ENCODE data around the gene MORF4L1.

DNA sequence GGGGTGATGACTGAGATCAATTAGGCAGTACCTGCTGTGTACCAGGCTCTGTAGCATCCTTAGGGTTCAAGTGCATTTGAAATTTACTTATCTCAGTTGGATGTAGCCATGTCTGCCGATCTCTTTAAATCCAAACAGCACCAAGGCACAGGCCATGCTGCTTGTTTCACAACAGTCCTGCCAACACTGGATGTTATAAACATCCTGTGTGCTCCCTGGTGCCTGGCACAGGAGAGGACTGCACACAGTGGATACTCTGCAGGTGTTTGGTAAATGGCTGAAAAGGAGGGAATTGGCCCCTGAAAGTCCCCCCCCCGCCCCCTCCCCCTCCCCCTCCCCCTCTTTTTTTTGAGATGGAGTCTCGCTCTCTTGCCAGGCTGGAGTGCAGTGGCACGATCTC, 45.2 kb downstream of the MORF4L1 start:
- TF ChIP-seq NFE2L1 (CRISPR knock-in tag; IDR thresholded peaks at IDR 0.05) (no peak), CREM (CRISPR knock-in tag; IDR thresholded peaks at IDR 0.05) (no peak), NR3C1 (CRISPR knock-in tag; conservative IDR thresholded peaks at IDR 0.05; ENCODE audit: low read depth) (no peak), ZNF121 (CRISPR knock-in tag; IDR thresholded peaks at IDR 0.05) (no peak)
- TF ChIP-seq, protein P1, sequence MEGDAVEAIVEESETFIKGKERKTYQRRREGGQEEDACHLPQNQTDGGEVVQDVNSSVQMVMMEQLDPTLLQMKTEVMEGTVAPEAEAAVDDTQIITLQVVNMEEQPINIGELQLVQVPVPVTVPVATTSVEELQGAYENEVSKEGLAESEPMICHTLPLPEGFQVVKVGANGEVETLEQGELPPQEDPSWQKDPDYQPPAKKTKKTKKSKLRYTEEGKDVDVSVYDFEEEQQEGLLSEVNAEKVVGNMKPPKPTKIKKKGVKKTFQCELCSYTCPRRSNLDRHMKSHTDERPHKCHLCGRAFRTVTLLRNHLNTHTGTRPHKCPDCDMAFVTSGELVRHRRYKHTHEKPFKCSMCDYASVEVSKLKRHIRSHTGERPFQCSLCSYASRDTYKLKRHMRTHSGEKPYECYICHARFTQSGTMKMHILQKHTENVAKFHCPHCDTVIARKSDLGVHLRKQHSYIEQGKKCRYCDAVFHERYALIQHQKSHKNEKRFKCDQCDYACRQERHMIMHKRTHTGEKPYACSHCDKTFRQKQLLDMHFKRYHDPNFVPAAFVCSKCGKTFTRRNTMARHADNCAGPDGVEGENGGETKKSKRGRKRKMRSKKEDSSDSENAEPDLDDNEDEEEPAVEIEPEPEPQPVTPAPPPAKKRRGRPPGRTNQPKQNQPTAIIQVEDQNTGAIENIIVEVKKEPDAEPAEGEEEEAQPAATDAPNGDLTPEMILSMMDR (IDR thresholded peaks at IDR 0.05) = no peak
- TF ChIP-seq, protein P2, sequence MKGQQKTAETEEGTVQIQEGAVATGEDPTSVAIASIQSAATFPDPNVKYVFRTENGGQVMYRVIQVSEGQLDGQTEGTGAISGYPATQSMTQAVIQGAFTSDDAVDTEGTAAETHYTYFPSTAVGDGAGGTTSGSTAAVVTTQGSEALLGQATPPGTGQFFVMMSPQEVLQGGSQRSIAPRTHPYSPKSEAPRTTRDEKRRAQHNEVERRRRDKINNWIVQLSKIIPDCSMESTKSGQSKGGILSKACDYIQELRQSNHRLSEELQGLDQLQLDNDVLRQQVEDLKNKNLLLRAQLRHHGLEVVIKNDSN (CRISPR knock-in tag; IDR thresholded peaks at IDR 0.05) = no peak
- TF ChIP-seq, protein P3, sequence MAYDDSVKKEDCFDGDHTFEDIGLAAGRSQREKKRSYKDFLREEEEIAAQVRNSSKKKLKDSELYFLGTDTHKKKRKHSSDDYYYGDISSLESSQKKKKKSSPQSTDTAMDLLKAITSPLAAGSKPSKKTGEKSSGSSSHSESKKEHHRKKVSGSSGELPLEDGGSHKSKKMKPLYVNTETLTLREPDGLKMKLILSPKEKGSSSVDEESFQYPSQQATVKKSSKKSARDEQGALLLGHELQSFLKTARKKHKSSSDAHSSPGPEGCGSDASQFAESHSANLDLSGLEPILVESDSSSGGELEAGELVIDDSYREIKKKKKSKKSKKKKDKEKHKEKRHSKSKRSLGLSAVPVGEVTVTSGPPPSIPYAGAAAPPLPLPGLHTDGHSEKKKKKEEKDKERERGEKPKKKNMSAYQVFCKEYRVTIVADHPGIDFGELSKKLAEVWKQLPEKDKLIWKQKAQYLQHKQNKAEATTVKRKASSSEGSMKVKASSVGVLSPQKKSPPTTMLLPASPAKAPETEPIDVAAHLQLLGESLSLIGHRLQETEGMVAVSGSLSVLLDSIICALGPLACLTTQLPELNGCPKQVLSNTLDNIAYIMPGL (CRISPR knock-in tag; IDR thresholded peaks at IDR 0.05) = no peak
- TF ChIP-seq, protein P4, sequence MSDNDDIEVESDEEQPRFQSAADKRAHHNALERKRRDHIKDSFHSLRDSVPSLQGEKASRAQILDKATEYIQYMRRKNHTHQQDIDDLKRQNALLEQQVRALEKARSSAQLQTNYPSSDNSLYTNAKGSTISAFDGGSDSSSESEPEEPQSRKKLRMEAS (CRISPR knock-in tag; IDR thresholded peaks at IDR 0.05) = no peak
